GM12865 (cell line): ENCODE data around the gene IFIT1.

ENCODE experiments used
- DNase-seq: peaks from one replicate; pipeline ENCODE4 v3.0.0; 2010; ENCODE audit warnings: low read depth
- H3K4me3 ChIP-seq: 2 replicates; pipeline ENCODE4 v1.5.1; 2011; ENCODE audit warnings: mild to moderate bottlenecking, low read depth, low read length, control low read depth
- TF ChIP-seq, protein P1 (sequence below): IDR thresholded peaks from 2 replicates; pipeline ENCODE4 v1.5.1; 2011; ENCODE audit warnings: low read length, control low read depth, low read depth, inconsistent platforms; ENCODE audit not compliant: insufficient read depth; ENCODE audit errors: missing control alignments

Gene IFIT1

GRCh38 chr10:89391907-89392756 is at the start of gene IFIT1:
TSS of gene IFIT1 (plus strand) at chr10:89392623. CDS start at chr10:89392713, 90 bp downstream.
- H3K4me3 ChIP-seq: peak within 1 kb of the TSS; percentile 53
- TF ChIP-seq, protein P1, sequence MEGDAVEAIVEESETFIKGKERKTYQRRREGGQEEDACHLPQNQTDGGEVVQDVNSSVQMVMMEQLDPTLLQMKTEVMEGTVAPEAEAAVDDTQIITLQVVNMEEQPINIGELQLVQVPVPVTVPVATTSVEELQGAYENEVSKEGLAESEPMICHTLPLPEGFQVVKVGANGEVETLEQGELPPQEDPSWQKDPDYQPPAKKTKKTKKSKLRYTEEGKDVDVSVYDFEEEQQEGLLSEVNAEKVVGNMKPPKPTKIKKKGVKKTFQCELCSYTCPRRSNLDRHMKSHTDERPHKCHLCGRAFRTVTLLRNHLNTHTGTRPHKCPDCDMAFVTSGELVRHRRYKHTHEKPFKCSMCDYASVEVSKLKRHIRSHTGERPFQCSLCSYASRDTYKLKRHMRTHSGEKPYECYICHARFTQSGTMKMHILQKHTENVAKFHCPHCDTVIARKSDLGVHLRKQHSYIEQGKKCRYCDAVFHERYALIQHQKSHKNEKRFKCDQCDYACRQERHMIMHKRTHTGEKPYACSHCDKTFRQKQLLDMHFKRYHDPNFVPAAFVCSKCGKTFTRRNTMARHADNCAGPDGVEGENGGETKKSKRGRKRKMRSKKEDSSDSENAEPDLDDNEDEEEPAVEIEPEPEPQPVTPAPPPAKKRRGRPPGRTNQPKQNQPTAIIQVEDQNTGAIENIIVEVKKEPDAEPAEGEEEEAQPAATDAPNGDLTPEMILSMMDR: no peak
- peak; percentile 90 for DNase-seq

- DNase-seq: no peak
- H3K4me3 ChIP-seq: no peak overlapping the region
- TF ChIP-seq, protein P1: no peak
These were observed 49.2 kb upstream of the IFIT1 start for GRCh38 chr10:89343089-89343767.

DNA sequence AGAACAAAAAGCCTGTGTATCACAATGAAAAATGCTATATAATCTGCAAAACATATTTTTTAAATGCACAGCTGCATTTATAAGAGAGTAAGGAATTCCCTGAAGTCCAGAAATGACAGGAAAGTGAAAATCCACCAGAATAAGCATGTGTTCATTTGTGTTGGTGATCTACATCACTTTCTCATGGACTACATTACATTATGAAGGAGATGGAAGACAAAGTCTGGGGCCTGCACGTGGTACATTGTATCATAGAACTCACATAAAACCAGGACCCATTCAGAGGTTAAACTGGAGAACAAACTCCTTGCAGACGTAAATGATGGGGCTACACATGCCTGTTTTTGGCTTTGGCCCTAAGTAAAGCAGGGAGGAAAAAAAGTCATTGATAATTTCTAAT is 48.3 kb upstream of the IFIT1 start:
- no peak for DNase-seq
- TF ChIP-seq, protein P1: no peak
- H3K4me3 ChIP-seq: no peak overlapping the region

DNA sequence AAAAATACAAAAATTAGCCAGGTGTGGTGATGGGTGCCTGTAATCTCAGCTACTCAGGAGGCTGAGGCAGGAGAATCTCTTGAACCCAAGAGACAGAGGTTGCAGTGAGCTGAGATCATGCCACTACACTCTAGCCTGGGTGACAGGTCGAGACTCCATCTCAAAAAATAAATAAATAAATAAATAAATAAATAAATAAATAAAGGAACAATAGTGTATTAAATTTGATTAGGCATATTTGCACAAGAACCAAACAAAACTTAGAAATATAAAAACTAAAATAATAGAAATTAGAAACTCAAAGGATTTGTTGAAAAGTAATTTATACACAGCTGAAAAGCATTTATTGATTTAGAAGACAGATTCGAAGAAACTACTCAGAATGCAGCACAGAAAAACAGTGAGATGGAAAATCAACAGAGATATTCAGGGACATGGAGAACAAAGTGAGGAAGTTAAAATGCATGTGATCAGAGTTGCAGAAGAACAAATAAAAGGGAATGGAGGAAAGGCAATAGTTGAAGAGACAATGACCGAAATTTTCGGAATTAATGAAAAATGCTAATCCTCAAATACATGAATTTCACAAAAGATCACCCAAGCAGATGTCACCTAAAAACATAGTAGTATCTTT is 46.9 kb upstream of the IFIT1 start:
- H3K4me3 ChIP-seq: no peak overlapping the region
- no peak for DNase-seq
- TF ChIP-seq, protein P1: no peak

- no peak overlapping the region for H3K4me3 ChIP-seq
- TF ChIP-seq, protein P1: no peak
- no peak for DNase-seq
These were observed 45.8 kb upstream of the IFIT1 start for GRCh38 chr10:89346405-89347254.
